ENCODE data around the gene ABHD17A. TPM values are rescaled to one million over a fixed set of nuclear protein-coding genes. Genes with fewer than 3 reads are reported as not detected.
A peak's percentile ranks its signal among the peaks of the same experiment; 100 is the strongest.

The ABHD17A gene
- polyA plus RNA-seq, 4 donors, result 31.1 to 59.8 (median 36.2) TPM

- DNase-seq (ENCODE audit: low read depth in 4 of 4, low spot score in 3 of 4), result no peak
These were observed 19.9 kb downstream of the ABHD17A start for GRCh38 chr19:1865172-1866010.

GRCh38 chr19:1864480-1865171, 20.7 kb downstream of the ABHD17A start:
- no peak for DNase-seq (ENCODE audit: low read depth in 4 of 4, low spot score in 3 of 4)

GRCh38 chr19:1863638-1864479, 21.4 kb downstream of the ABHD17A start:
- DNase-seq (ENCODE audit: low read depth in 4 of 4, low spot score in 3 of 4), result peak in 3 of 4 donors; percentile 79 to 82 (median 81)

GRCh38 chr19:1863328-1863637, 22.0 kb downstream of the ABHD17A start, which contains the start of gene KLF16:
Gene KLF16, minus strand, starts transcription at chr19:1863579. Its CDS starts 82 bp downstream, at chr19:1863497.
- DNase-seq (ENCODE audit: low read depth in 4 of 4, low spot score in 3 of 4), result no peak

- DNase-seq (ENCODE audit: low read depth in 4 of 4, low spot score in 3 of 4), result no peak
These were observed 22.6 kb downstream of the ABHD17A start for GRCh38 chr19:1862424-1863327.

GRCh38 chr19:1862068-1862423, 23.2 kb downstream of the ABHD17A start:
- DNase-seq (ENCODE audit: low read depth in 4 of 4, low spot score in 3 of 4), result no peak

- no peak for DNase-seq (ENCODE audit: low read depth in 4 of 4, low spot score in 3 of 4)
These were observed 23.7 kb downstream of the ABHD17A start for GRCh38 chr19:1861599-1862031.

- DNase-seq (ENCODE audit: low read depth in 4 of 4, low spot score in 3 of 4), result no peak
These were observed 24.3 kb downstream of the ABHD17A start for GRCh38 chr19:1860821-1861598.

GRCh38 chr19:1860042-1860775, 25.1 kb downstream of the ABHD17A start:
- no peak for DNase-seq (ENCODE audit: low read depth in 4 of 4, low spot score in 3 of 4)

- no peak for DNase-seq (ENCODE audit: low read depth in 4 of 4, low spot score in 3 of 4)
These were observed 25.9 kb downstream of the ABHD17A start for GRCh38 chr19:1859331-1859781.

- no peak for DNase-seq (ENCODE audit: low read depth in 4 of 4, low spot score in 3 of 4)
These were observed 26.7 kb downstream of the ABHD17A start for GRCh38 chr19:1858412-1859081.

GRCh38 chr19:1857648-1858326, 27.5 kb downstream of the ABHD17A start:
- no peak for DNase-seq (ENCODE audit: low read depth in 4 of 4, low spot score in 3 of 4)

GRCh38 chr19:1856698-1857603, 28.3 kb downstream of the ABHD17A start:
- no peak for DNase-seq (ENCODE audit: low read depth in 4 of 4, low spot score in 3 of 4)

- no peak for DNase-seq (ENCODE audit: low read depth in 4 of 4, low spot score in 3 of 4)
These were observed 29.0 kb downstream of the ABHD17A start for GRCh38 chr19:1856345-1856697.

- no peak for DNase-seq (ENCODE audit: low read depth in 4 of 4, low spot score in 3 of 4)
These were observed 29.5 kb downstream of the ABHD17A start for GRCh38 chr19:1855828-1856255.

- DNase-seq (ENCODE audit: low read depth in 4 of 4, low spot score in 3 of 4), result no peak
These were observed 30.1 kb downstream of the ABHD17A start for GRCh38 chr19:1855040-1855827.

Data from left renal pelvis (tissue), 4 donors.